Amniotic epithelial cell (primary cell): ENCODE data around the gene NBPF12.
"Not testable (repeated sequence)": the region's sequence is repeated elsewhere in the genome, so short reads cannot be mapped to it uniquely, and the experiment has no call there.

ENCODE experiments used
- DNase-seq: peaks from one replicate; pipeline ENCODE4 v3.0.0-alpha.2; 2010; ENCODE audit warnings: low read depth

The NBPF12 gene

GRCh38 chr1:146938242-146938902 is at the start of gene NBPF12:
Gene NBPF12 (plus strand): TSS chr1:146938324. CDS start chr1:146960144, 21,820 bp downstream.
- DNase-seq, result peak; percentile 66

GRCh38 chr1:146891355-146891754 is 46.8 kb upstream of the NBPF12 start:
- not testable (repeated sequence) for DNase-seq

- DNase-seq, result not testable (repeated sequence)
Measured at GRCh38 chr1:146892331-146892730, 45.8 kb upstream of the NBPF12 start.

- not testable (repeated sequence) for DNase-seq
Measured at GRCh38 chr1:146907565-146908261, 30.4 kb upstream of the NBPF12 start.

GRCh38 chr1:146912975-146913374 is 25.1 kb upstream of the NBPF12 start:
- not testable (repeated sequence) for DNase-seq

GRCh38 chr1:146920811-146921210 is 17.3 kb upstream of the NBPF12 start:
- DNase-seq, result not testable (repeated sequence)

- DNase-seq, result not testable (repeated sequence)
Measured at GRCh38 chr1:146922614-146923013, 15.5 kb upstream of the NBPF12 start.

GRCh38 chr1:146924106-146924505 is 14.0 kb upstream of the NBPF12 start:
- not testable (repeated sequence) for DNase-seq

GRCh38 chr1:146926413-146926812 is 11.7 kb upstream of the NBPF12 start:
- DNase-seq, result not testable (repeated sequence)

GRCh38 chr1:146930225-146930624 is 7.9 kb upstream of the NBPF12 start:
- DNase-seq, result not testable (repeated sequence)

- not testable (repeated sequence) for DNase-seq
Measured at GRCh38 chr1:146934390-146935223, 3.5 kb upstream of the NBPF12 start.

- not testable (repeated sequence) for DNase-seq
Measured at GRCh38 chr1:146937462-146937861, 662 bp upstream of the NBPF12 start.

- peak; percentile 8 for DNase-seq
Measured at GRCh38 chr1:146938927-146939786, 1.0 kb downstream of the NBPF12 start.

- not testable (repeated sequence) for DNase-seq
Measured at GRCh38 chr1:146940293-146940692, 2.2 kb downstream of the NBPF12 start.

- not testable (repeated sequence) for DNase-seq
Measured at GRCh38 chr1:146943342-146943886, 5.3 kb downstream of the NBPF12 start.

- DNase-seq, result not testable (repeated sequence)
Measured at GRCh38 chr1:146948127-146948526, 10.0 kb downstream of the NBPF12 start.

- not testable (repeated sequence) for DNase-seq
Measured at GRCh38 chr1:146964340-146964739, 26.2 kb downstream of the NBPF12 start.

GRCh38 chr1:146966351-146966750 is 28.2 kb downstream of the NBPF12 start:
- DNase-seq, result peak; percentile 10

GRCh38 chr1:146970656-146971055 is 32.5 kb downstream of the NBPF12 start:
- DNase-seq, result not testable (repeated sequence)

GRCh38 chr1:146972681-146973080 is 34.6 kb downstream of the NBPF12 start:
- DNase-seq, result not testable (repeated sequence)

- not testable (repeated sequence) for DNase-seq
Measured at GRCh38 chr1:146985855-146986254, 47.7 kb downstream of the NBPF12 start.
